K562 (cell line): ENCODE results near the gene DARS1. TPM values are rescaled to one million over a fixed set of nuclear protein-coding genes. Genes with fewer than 3 reads are reported as not detected.

ENCODE experiments used
- ATAC-seq: fragments of 200-7000 bp; cut with Tn5 transposase; 3 replicates; pipeline ENCODE4 v1.9.1; 2020; ENCODE audit warnings: moderate library complexity
- BruUV-seq: library from RNA; stranded (reverse); fragments of 400-500 nt; replicated peaks from 2 replicates; lab custom pipeline; 2021; lab: Mats Ljungman, UMichigan
- CTCF ChIA-PET: fragments of 300-600 bp; formaldehyde crosslinking; extraction: SDS; loops from one replicate; lab custom pipeline; 2021; ENCODE audit warnings: low intra/inter-chr PET ratio; lab: Yijun Ruan, JAX
- POLR2A ChIA-PET: fragments of 300-600, 350-650 bp; sonication (Branson Sonifier 250); formaldehyde crosslinking; extraction: SDS; loops from one replicate; lab custom pipeline; 2021; ENCODE audit warnings: antibody characterized with exemption, inconsistent platforms; lab: Yijun Ruan, JAX
- DNase-seq, 4 experiments: peaks; one replicate each; pipeline versions ENCODE4 v3.0.0 to v3.0.0-alpha.2; 2011 to 2018; ENCODE audit warnings: low spot score in 3 of 4, mixed read lengths in 3 of 4; ENCODE audit errors: extremely low read depth in 1 of 4
- FAIRE-seq: peaks from 2 replicates; lab custom pipeline; 2011; peaks lifted over from hg19 to GRCh38; lab: Jason Lieb, UNC
- H2AFZ ChIP-seq: 2 replicates; pipeline ENCODE4 v1.6.0; 2011; ENCODE audit warnings: low read depth, low read length, control low read depth, inconsistent platforms
- H3K27ac ChIP-seq: fragments of 200-600 bp; 3 replicates; pipeline ENCODE4 v1.8.0; 2011; ENCODE audit warnings: low read depth, mild to moderate bottlenecking, control low read depth, inconsistent platforms, low read length, moderate library complexity, mixed read lengths; ENCODE audit errors: extremely low read depth
- H3K27me3 ChIP-seq, 2 experiments: fragments of 300-600 bp in 1 of 2; 2 replicates in 1 of 2; 3 replicates in 1 of 2; pipeline versions ENCODE4 v1.6.0 to v1.8.0; 2011; ENCODE audit warnings: inconsistent platforms in 2 of 2, low read length in 2 of 2, mild to moderate bottlenecking in 1 of 2, mixed read lengths in 1 of 2, moderate library complexity in 1 of 2; ENCODE audit not compliant: control insufficient read depth in 2 of 2, insufficient read depth in 2 of 2
- H3K36me3 ChIP-seq: fragments of 300-600 bp; 3 replicates; pipeline ENCODE4 v1.8.0; 2011; ENCODE audit warnings: mild to moderate bottlenecking, low read length, inconsistent platforms; ENCODE audit not compliant: control insufficient read depth, insufficient read depth
- H3K4me1 ChIP-seq, 2 experiments: fragments of 200-600 bp in 1 of 2; replicated peaks in 1 of 2; 2 replicates in 1 of 2; 3 replicates in 1 of 2; pipeline versions ENCODE4 v1.5.1 to v1.8.0; 2011; ENCODE audit warnings: inconsistent platforms in 2 of 2, low read length in 2 of 2, mild to moderate bottlenecking in 1 of 2, mixed read lengths in 1 of 2, moderate library complexity in 1 of 2; ENCODE audit not compliant: control insufficient read depth in 2 of 2, insufficient read depth in 2 of 2
- H3K4me2 ChIP-seq: 2 replicates; pipeline ENCODE4 v1.6.1; 2011; ENCODE audit warnings: low read length, control low read depth, inconsistent platforms, mixed read lengths; ENCODE audit not compliant: insufficient read depth
- H3K4me3 ChIP-seq: fragments of 200-600 bp; sonication (generic), shearing (Covaris generic); 2 replicates; pipeline ENCODE4 v1.5.1; 2016; ENCODE audit warnings: control low read depth, inconsistent platforms
- H3K79me2 ChIP-seq: fragments of 200-600 bp; 3 replicates; pipeline ENCODE4 v1.8.0; 2011; ENCODE audit warnings: low read length, inconsistent platforms; ENCODE audit not compliant: control insufficient read depth, insufficient read depth
- H3K9ac ChIP-seq, 2 experiments: 2 replicates each; pipeline versions ENCODE4 v1.6.0 to v1.6.1; 2011; ENCODE audit warnings: low read depth in 2 of 2, low read length in 2 of 2, control low read depth in 1 of 2, inconsistent platforms in 1 of 2, mild to moderate bottlenecking in 1 of 2, mixed read lengths in 1 of 2; ENCODE audit not compliant: insufficient read depth in 1 of 2
- H3K9me1 ChIP-seq: one replicate; pipeline ENCODE4 v1.6.0; 2011; ENCODE audit warnings: inconsistent platforms, mild to moderate bottlenecking, low read length, moderate library complexity; ENCODE audit not compliant: control insufficient read depth, insufficient read depth
- H3K9me3 ChIP-seq: replicated peaks from 2 replicates; pipeline ENCODE4 v1.5.1; 2011; ENCODE audit warnings: low read depth, low read length, inconsistent platforms; ENCODE audit not compliant: control insufficient read depth, insufficient read depth
- H4K20me1 ChIP-seq: replicated peaks from 2 replicates; pipeline ENCODE4 v1.6.1; 2011; ENCODE audit warnings: low read length, inconsistent platforms, mixed read lengths; ENCODE audit not compliant: control insufficient read depth, insufficient read depth
- L3MBTL2 ChIP-seq: fragments of 450-650 bp; IDR thresholded peaks from 2 replicates; pipeline ENCODE4 v1.6.1; 2016; ENCODE audit warnings: mild to moderate bottlenecking, moderate library complexity
- MCM2 ChIP-seq: fragments of 450-650 bp; IDR thresholded peaks from 2 replicates; pipeline ENCODE4 v1.6.1; 2017; ENCODE audit warnings: low read depth, mild to moderate bottlenecking
- ZNF41 ChIP-seq: fragments of 250-450 bp; sonication (Bioruptor Pico); conservative IDR thresholded peaks from 2 replicates; pipeline ENCODE4 v1.4.0; 2020; ENCODE audit warnings: mild to moderate bottlenecking
- ZNF584 ChIP-seq: fragments of 200-800 bp; sonication (Bioruptor generic); IDR thresholded peaks from 2 replicates; pipeline ENCODE4 v1.6.1; 2016; ENCODE audit warnings: low read depth, mild to moderate bottlenecking, missing genetic modification characterization, missing compliant biosample characterization
- WGBS: fragments of 100-300 bp; shearing (Covaris generic); methylation state at CpG from one replicate; pipeline ENCODE4 v1.1.6; 2016; ENCODE audit warnings: low coverage, mixed read lengths; ENCODE audit not compliant: insufficient coverage; ENCODE audit errors: missing lambda C conversion rate; 5-methylcytosine and 5-hydroxymethylcytosine counted together
- in situ Hi-C: fragments of 300-500 bp; cut with MboI; formaldehyde crosslinking; loops from 4 replicates; pipeline ENCODE4 v1.15.0; 2018; ENCODE audit warnings: inconsistent platforms, mixed read lengths
- intact Hi-C: fragments of 100-400 bp; cut with micrococcal nuclease; formaldehyde crosslinking; loops from 2 replicates; pipeline ENCODE4 v1.14.2; 2022
- polyA plus RNA-seq, 8 experiments: library from polyadenylated mRNA; depleted of rRNA in 4 of 8; stranded (reverse) in 5 of 8; unstranded in 3 of 8; fragments of >200 nt; fragmentation: Nextera tagmentation in 2 of 8; fragmentation: Illumina TruSeq in 1 of 8; extraction: Ambion mirVana in 2 of 8; extraction: Trizol in 1 of 8; gene quantifications; 2 replicates each; pipeline versions ENCODE4 v1.2.1 to v1.2.3, GENCODE V29; 2011 to 2014; ENCODE audit warnings: inconsistent platforms in 1 of 8, missing spikeins in 1 of 8
- total RNA-seq, 7 experiments: library from RNA; depleted of rRNA in 6 of 7; stranded (reverse); fragments of >200 nt in 6 of 7; fragmentation: Illumina TruSeq in 2 of 7; extraction: Trizol in 2 of 7; gene quantifications; 2 replicates each; pipeline versions ENCODE4 v1.2.1 to v1.2.3, GENCODE V29; 2011 to 2021; ENCODE audit warnings: low replicate concordance in 1 of 7
- TF ChIP-seq, protein P1 (sequence below): fragments of 250-450 bp; sonication (Bioruptor Pico); IDR thresholded peaks from 2 replicates; pipeline ENCODE4 v1.5.0; 2021
- TF ChIP-seq, protein P2 (sequence below): fragments of 250-450 bp; sonication (Bioruptor Pico); IDR thresholded peaks from 2 replicates; pipeline ENCODE4 v1.8.0; 2022; ENCODE audit warnings: moderate library complexity, mild to moderate bottlenecking, inconsistent platforms

Gene DARS1
- total and polyA plus RNA-seq, 9 of the 15 experiments (the other 6 are each of a cell fraction or from before 2014, with no cell fraction given), result 91.5 to 239 (median 98.0) TPM

DNA sequence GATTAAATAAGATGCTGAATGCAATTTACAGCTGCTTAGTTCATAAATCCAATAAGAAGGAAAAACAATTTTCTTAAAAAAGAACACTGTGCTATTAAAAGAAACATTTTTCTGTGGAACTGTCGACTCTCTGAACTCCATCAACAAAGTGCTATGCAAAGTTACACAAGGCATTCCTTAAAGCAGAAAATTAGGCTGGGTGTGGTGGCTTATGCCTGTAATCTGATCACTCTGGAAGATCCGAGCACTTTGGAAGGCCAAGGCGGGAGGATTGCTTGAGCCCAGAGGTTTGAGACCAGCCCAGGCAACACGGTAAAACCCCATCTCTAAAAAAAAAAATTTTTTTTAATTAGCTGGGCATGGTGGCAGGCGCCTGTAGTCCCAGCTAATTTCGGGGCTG, 122.2 kb downstream of the DARS1 start:
- 83% methylated on average over 6 of the region's 6 CpGs for WGBS
- CTCF ChIA-PET, result no interaction called here
- Histone ChIP-seq H3K9me3 (no peaks in the 10 kb centered on the region), H3K4me3 (no peak overlapping the region), H3K4me2 (no peak overlapping the region), H3K27ac (no peak overlapping the region), H4K20me1 (no peaks in the 10 kb centered on the region), H2AFZ (no peak overlapping the region), H3K9ac (no peak overlapping the region), H3K79me2 (0 out of 3 replicates have a peak, but pooled peaks cover 3% of the 10 kb centered on the region), H3K4me1 (no peaks in the 10 kb centered on the region), H3K36me3 (peaks cover 90% of the 10 kb centered on the region), H3K9me1 (no peaks in the 10 kb centered on the region), H3K27me3 (no peaks in the 10 kb centered on the region)
- DNase-seq, result no peak
- POLR2A ChIA-PET, result interaction anchor here (1.3 kb wide), 1 partner anchor 13 kb away, joined by 4 read pairs; the partner anchor contains the start of gene MCM6
- intact Hi-C loops, result loop anchor here (10.0 kb wide), 1 partner anchor 328 kb away; the partner anchor contains the start of genes R3HDM1 and ZRANB3
- in situ Hi-C loops, result no loop called here
- no TSS peak for BruUV-seq
- FAIRE-seq, result no peak
- ATAC-seq, result no peak
- no peak for TF ChIP-seq MCM2
- no peak for TF ChIP-seq ZNF41 (CRISPR knock-in tag)
- TF ChIP-seq L3MBTL2, result no peak
- no peak for TF ChIP-seq ZNF584 (CRISPR knock-in tag)
- TF ChIP-seq, protein P1, sequence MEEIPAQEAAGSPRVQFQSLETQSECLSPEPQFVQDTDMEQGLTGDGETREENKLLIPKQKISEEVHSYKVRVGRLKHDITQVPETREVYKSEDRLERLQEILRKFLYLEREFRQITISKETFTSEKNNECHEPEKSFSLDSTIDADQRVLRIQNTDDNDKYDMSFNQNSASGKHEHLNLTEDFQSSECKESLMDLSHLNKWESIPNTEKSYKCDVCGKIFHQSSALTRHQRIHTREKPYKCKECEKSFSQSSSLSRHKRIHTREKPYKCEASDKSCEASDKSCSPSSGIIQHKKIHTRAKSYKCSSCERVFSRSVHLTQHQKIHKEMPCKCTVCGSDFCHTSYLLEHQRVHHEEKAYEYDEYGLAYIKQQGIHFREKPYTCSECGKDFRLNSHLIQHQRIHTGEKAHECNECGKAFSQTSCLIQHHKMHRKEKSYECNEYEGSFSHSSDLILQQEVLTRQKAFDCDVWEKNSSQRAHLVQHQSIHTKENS (CRISPR knock-in tag), result no peak
- TF ChIP-seq, protein P2, sequence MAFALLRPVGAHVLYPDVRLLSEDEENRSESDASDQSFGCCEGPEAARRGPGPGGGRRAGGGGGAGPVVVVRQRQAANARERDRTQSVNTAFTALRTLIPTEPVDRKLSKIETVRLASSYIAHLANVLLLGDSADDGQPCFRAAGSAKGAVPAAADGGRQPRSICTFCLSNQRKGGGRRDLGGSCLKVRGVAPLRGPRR (CRISPR knock-in tag), result no peak
